Fibroblast of lung (primary cell): ENCODE results near the gene GADD45G. TPM values are rescaled to one million over a fixed set of nuclear protein-coding genes. Genes with fewer than 3 reads are reported as not detected.

Experiments
- DNase-seq, 2 donors: peaks; one replicate each; pipeline versions ENCODE4 v3.0.0 to v3.0.0-alpha.2; 2010; ENCODE audit warnings: low read depth in 2 of 2
- H2AFZ ChIP-seq: 2 replicates; pipeline ENCODE4 v1.5.1; 2012; ENCODE audit warnings: low read length, control low read depth, inconsistent platforms
- H3K27ac ChIP-seq: 2 replicates; pipeline ENCODE4 v1.5.1; 2011; ENCODE audit warnings: low read length, control low read depth; ENCODE audit not compliant: insufficient read depth
- H3K27me3 ChIP-seq: 2 replicates; pipeline ENCODE4 v1.5.1; 2011; ENCODE audit warnings: mild to moderate bottlenecking, low read length; ENCODE audit not compliant: control insufficient read depth, insufficient read depth
- H3K36me3 ChIP-seq: 2 replicates; pipeline ENCODE4 v1.5.1; 2011; ENCODE audit warnings: low read length; ENCODE audit not compliant: control insufficient read depth, insufficient read depth
- H3K4me1 ChIP-seq: 2 replicates; pipeline ENCODE4 v1.5.1; 2011; ENCODE audit warnings: low read length; ENCODE audit not compliant: control insufficient read depth, insufficient read depth; ENCODE audit errors: extremely low read depth
- H3K4me2 ChIP-seq: 2 replicates; pipeline ENCODE4 v1.5.1; 2011; ENCODE audit warnings: low read length, control low read depth; ENCODE audit not compliant: insufficient read depth; ENCODE audit errors: extremely low read depth
- H3K4me3 ChIP-seq, 4 experiments: fragments of 200-600 bp in 1 of 4; sonication (generic) in 1 of 4; replicated peaks in 1 of 4; 2 replicates each; pipeline ENCODE4 v1.5.1; 2011 to 2016; ENCODE audit warnings: low read length in 4 of 4, low read depth in 3 of 4, mild to moderate bottlenecking in 3 of 4, control low read depth in 2 of 4, inconsistent platforms in 1 of 4, mixed read lengths in 1 of 4; ENCODE audit not compliant: insufficient read depth in 1 of 4; ENCODE audit errors: control extremely low read depth in 1 of 4
- H3K79me2 ChIP-seq: 2 replicates; pipeline ENCODE4 v1.5.1; 2012; ENCODE audit warnings: mild to moderate bottlenecking, low read length, inconsistent platforms; ENCODE audit not compliant: control insufficient read depth, insufficient read depth
- H3K9ac ChIP-seq: 2 replicates; pipeline ENCODE4 v1.5.1; 2011; ENCODE audit warnings: mild to moderate bottlenecking, low read length, control low read depth; ENCODE audit not compliant: insufficient read depth
- H3K9me3 ChIP-seq: 2 replicates; pipeline ENCODE4 v1.5.1; 2012; ENCODE audit warnings: low read depth, low read length; ENCODE audit not compliant: control insufficient read depth, insufficient read depth
- H4K20me1 ChIP-seq: 2 replicates; pipeline ENCODE4 v1.5.1; 2011; ENCODE audit warnings: low read length; ENCODE audit not compliant: control insufficient read depth, insufficient read depth; ENCODE audit errors: extremely low read depth
- CTCF ChIP-seq, 2 donors: IDR thresholded peaks in 1 of 2; conservative IDR thresholded peaks in 1 of 2; 1 replicate in 1 of 2; 2 replicates in 1 of 2; pipeline ENCODE4 v1.5.1; 2011 to 2012; ENCODE audit warnings: low read length in 2 of 2, control low read depth in 1 of 2, inconsistent platforms in 1 of 2, low read depth in 1 of 2, mild to moderate bottlenecking in 1 of 2
- EZH2 ChIP-seq: IDR thresholded peaks from 2 replicates; pipeline ENCODE4 v1.5.1; 2012; ENCODE audit warnings: low read length, control low read depth, mild to moderate bottlenecking; ENCODE audit errors: missing control alignments
- polyA plus RNA-seq, 2 donors: library from polyadenylated mRNA; depleted of rRNA in 1 of 2; stranded (reverse) in 1 of 2; unstranded in 1 of 2; fragments of >200 nt; gene quantifications; 2 replicates each; pipeline ENCODE4 v1.2.1, GENCODE V29; 2011 to 2012; ENCODE audit warnings: missing spikeins in 1 of 2
- total RNA-seq: library from RNA; depleted of rRNA; stranded (reverse); fragments of >200 nt; gene quantifications from 2 replicates; pipeline ENCODE4 v1.2.1, GENCODE V29; 2014

The GADD45G gene
- total and polyA plus RNA-seq, 2 donors (not counting 1 experiment from before 2014, with no cell fraction given), result 3.5 TPM; not detected in 1

GRCh38 chr9:89617978-89618377 is 13.2 kb downstream of the GADD45G start:
- Histone ChIP-seq H3K4me1 (no peaks in the 10 kb centered on the region), H3K27ac (no peak overlapping the region), H2AFZ (no peak overlapping the region), H3K79me2 (no peaks in the 10 kb centered on the region), H3K4me2 (no peak overlapping the region), H4K20me1 (no peaks in the 10 kb centered on the region), H3K27me3 (no peaks in the 10 kb centered on the region), H3K4me3 (no peak overlapping the region), H3K9ac (no peak overlapping the region), H3K9me3 (no peaks in the 10 kb centered on the region), H3K36me3 (no peaks in the 10 kb centered on the region)
- TF ChIP-seq CTCF (conservative IDR thresholded peaks at IDR 0.05 in 1 of 2, IDR thresholded peaks at IDR 0.05 in 1 of 2; ENCODE audit: low read depth in 1 of 2, low read length in 2 of 2), result no peak
- TF ChIP-seq EZH2, result no peak
- DNase-seq, result no peak

DNA sequence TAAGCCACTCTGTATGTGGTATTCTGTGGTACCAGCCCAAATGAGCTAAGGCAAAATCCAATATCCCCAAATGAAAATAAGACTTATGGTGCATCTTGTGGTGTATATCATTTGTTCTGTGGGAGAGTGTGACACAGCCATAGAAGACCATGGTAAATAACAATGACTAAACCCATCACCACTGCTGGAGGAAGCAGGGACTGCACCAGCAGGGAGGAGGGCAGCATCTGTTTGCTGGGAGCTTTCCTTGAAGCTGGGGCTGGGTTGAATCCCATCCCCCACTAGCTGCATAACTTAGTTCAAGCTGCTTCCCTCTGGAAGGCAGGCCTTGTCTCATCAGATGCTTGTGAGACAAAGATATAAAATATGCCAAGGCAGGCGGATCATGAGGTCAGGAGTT is 14.2 kb downstream of the GADD45G start:
- no peak for DNase-seq
- TF ChIP-seq EZH2, result no peak
- TF ChIP-seq CTCF (conservative IDR thresholded peaks at IDR 0.05 in 1 of 2, IDR thresholded peaks at IDR 0.05 in 1 of 2; ENCODE audit: low read depth in 1 of 2, low read length in 2 of 2), result no peak
- no peaks in the 10 kb centered on the region for H3K36me3 ChIP-seq
- no peaks in the 10 kb centered on the region for H4K20me1 ChIP-seq
- no peak overlapping the region for H3K27ac ChIP-seq
- H3K4me1 ChIP-seq, result no peaks in the 10 kb centered on the region
- no peak overlapping the region for H3K9ac ChIP-seq
- no peaks in the 10 kb centered on the region for H3K79me2 ChIP-seq
- H3K4me2 ChIP-seq, result no peak overlapping the region
- no peaks in the 10 kb centered on the region for H3K9me3 ChIP-seq
- no peaks in the 10 kb centered on the region for H3K27me3 ChIP-seq
- H2AFZ ChIP-seq, result no peak overlapping the region
- no peak overlapping the region for H3K4me3 ChIP-seq

GRCh38 chr9:89619424-89620138 is 14.8 kb downstream of the GADD45G start:
- H3K79me2 ChIP-seq, result no peaks in the 10 kb centered on the region
- DNase-seq, result no peak
- no peak overlapping the region for H3K4me2 ChIP-seq
- no peak for TF ChIP-seq EZH2
- no peak for TF ChIP-seq CTCF (conservative IDR thresholded peaks at IDR 0.05 in 1 of 2, IDR thresholded peaks at IDR 0.05 in 1 of 2; ENCODE audit: low read depth in 1 of 2, low read length in 2 of 2)
- H3K4me3 ChIP-seq, result no peak overlapping the region
- H4K20me1 ChIP-seq, result no peaks in the 10 kb centered on the region
- no peaks in the 10 kb centered on the region for H3K4me1 ChIP-seq
- no peak overlapping the region for H3K9ac ChIP-seq
- no peaks in the 10 kb centered on the region for H3K36me3 ChIP-seq
- no peaks in the 10 kb centered on the region for H3K9me3 ChIP-seq
- H3K27me3 ChIP-seq, result no peaks in the 10 kb centered on the region
- H2AFZ ChIP-seq, result no peak overlapping the region
- no peak overlapping the region for H3K27ac ChIP-seq
